Effector CD4-positive, alpha-beta T cell (primary cell): ENCODE results near the gene ZNF507.
"Not testable (repeated sequence)": the region's sequence is repeated elsewhere in the genome, so short reads cannot be mapped to it uniquely, and the experiment has no call there.

Experiments used
- DNase-seq: peaks from one replicate; pipeline ENCODE4 v3.0.0-alpha.2; 2020

The ZNF507 gene

GRCh38 chr19:32415246-32415645 lies 69.8 kb downstream of the ZNF507 start:
- no peak for DNase-seq

DNA sequence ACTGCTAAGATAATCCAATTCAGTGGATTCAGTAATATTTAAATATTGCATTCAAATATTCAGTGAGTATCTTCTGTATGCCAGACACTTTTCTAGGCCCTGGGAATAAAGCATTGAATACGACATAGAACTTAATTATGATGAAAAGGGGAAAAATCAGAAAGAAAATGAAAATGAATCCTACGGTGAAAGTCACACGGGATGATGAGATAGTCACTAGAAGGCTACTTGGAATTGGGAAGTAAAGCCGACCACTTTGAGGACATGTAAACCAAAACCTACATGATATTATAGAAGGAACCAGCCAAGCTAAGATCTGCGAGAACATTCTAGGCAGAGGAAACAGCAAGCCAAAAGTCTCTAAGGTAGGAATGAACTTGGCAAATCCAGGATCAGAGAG lies 70.3 kb downstream of the ZNF507 start:
- DNase-seq: no peak

DNA sequence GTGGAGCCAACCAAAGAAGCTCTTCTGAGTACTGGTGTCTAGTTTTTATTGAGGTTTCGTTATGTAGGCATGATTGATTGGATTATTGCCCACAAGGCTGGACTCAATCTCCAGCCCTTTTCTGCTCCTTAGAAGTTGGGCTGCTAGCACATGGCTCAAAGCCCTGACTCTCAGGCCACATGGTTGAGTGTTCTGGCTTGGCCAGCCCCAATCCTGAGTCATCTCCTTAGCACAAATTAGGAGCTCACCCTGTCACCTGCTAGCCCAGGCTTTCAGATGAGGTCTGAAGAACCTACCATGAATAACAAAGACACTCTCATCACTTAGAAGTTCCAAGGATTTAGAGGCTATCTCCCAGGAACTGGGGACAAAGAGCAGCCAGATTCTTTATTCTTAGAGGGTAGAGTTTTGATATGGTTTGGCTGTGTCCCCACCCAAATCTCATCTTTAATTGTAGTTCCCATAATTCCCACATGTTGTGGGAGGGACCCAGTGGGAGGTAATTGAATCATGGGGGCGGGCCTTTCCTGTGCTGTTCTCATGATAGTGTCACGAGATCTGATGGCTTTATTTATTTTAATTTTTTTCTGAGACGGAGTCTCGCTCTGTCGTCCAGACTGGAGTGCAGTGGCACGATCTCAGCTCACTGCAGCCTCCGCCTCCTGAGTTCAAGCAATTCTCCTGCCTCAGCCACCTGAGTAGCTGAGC lies 71.5 kb downstream of the ZNF507 start:
- DNase-seq: no peak

GRCh38 chr19:32418155-32418554 lies 72.7 kb downstream of the ZNF507 start:
- DNase-seq: no peak

GRCh38 chr19:32421589-32422361 lies 76.4 kb downstream of the ZNF507 start:
- DNase-seq: no peak

GRCh38 chr19:32422435-32422834 lies 77.0 kb downstream of the ZNF507 start:
- no peak for DNase-seq

GRCh38 chr19:32423944-32424343 lies 78.5 kb downstream of the ZNF507 start:
- not testable (repeated sequence) for DNase-seq

GRCh38 chr19:32427536-32427935 lies 82.1 kb downstream of the ZNF507 start:
- DNase-seq: no peak

DNA sequence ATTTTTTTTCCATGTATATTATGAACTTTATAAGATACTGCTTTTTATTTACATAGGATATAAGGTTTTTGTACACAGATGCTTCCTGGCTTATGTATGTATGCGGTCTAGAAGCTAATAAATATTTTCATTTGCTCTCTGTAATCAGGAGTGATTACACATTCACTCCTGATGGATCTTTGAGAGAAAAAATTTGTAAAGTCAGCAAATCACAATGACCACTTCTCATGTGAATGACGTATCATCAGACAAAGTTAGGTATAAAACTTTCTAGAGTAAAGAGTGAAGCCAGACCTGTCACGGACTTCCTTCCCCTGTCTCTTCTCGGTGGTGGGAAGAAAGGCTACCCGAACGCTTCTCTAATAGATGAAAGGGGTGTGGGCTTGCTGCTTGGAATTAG lies 91.3 kb downstream of the ZNF507 start:
- DNase-seq: no peak

DNA sequence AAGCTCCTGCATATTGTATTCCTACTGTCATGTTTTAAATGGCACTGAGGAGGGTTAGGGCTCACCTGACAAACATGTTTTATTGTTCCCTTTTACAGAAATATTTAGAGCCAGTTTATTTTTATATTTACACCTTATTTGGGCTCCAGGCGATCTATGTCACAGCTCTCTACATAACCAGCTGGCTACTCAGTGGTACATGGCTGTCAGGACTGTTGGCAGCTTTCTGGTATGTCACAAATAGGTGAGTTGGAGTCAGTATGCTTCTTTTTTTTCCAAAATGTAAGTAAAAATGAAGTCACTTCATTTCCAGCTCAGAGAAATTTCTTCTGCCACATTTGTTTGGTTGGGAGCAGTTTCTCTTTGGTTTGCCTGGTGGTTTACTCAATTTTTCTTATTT lies 91.7 kb downstream of the ZNF507 start:
- no peak for DNase-seq
